Activated gamma-delta T cell (primary cell): ENCODE data around the gene MAPKAPK5.
"Not testable (repeated sequence)": the region's sequence is repeated elsewhere in the genome, so short reads cannot be mapped to it uniquely, and the experiment has no call there.

Source experiments
- DNase-seq: peaks from one replicate; lab custom pipeline; 2025; lab: John Stamatoyannopoulos, UW

Gene MAPKAPK5

GRCh38 chr12:111886662-111887545 is 44.9 kb downstream of the MAPKAPK5 start:
- DNase-seq: no peak

- DNase-seq: no peak
These were observed 46.1 kb downstream of the MAPKAPK5 start for GRCh38 chr12:111887926-111888745.

DNA sequence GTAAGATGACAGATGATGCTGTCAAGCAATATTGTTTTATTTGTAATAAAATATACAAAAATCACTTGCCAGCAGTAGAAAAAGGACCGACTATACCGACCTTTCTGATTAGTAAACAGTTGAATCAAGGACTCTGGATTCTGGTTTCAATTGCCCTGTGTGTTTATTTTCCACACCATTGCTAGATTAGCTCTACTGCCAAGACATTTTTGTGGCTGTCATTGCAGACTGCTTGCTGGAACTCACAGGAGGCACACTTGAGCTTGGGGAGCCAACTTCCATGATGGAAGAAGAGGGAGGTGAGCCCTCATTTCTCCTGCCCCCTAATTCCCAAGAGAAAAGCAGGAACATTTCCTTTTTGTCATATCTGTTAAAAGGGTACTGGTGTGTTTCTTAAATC is 51.3 kb downstream of the MAPKAPK5 start:
- no peak for DNase-seq

- no peak for DNase-seq
These were observed 52.5 kb downstream of the MAPKAPK5 start for GRCh38 chr12:111894556-111894955.

DNA sequence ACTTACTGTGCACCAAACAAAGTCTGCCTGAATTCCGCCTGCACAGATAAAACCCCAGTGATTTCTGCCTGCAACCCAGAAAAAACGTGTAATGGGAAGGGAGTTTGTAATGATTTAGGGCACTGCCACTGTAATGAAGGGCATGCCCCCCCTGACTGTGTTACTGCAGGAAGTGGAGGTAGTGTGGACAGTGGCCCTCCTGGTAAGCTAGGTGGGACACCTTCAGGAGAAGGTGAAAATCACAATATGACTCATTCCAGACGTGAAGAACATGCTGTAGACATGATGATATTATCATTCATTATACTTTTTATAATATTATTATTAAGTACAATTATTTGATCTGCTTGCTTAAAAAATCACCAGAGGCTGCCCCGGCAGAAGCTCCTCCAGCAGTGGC is 59.2 kb downstream of the MAPKAPK5 start:
- no peak for DNase-seq

DNA sequence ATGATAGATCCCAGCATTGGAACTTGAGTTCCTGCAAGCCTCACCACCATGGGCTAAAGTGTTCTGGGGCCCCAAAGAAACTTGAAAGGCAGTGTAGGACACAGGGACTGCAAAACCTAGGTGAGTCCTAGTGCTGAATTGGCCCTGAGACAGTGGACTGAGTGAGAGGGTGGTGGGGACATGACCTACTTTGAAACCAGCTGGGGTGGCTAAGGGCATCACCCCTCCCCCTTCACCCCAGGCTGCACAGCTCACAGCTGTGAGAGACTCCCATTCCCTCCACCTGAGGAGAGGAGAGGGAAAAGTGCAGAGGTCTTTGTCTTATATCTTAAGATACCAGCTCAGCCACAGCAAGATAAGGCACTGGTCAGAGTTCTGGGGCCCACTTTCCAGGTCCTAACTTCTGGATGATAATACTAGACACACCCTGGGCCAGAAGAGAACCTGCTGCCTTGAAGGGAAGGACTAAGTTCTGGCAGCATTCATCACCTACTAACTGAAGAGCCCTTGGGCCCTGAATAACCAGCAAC is 62.5 kb downstream of the MAPKAPK5 start:
- no peak for DNase-seq

DNA sequence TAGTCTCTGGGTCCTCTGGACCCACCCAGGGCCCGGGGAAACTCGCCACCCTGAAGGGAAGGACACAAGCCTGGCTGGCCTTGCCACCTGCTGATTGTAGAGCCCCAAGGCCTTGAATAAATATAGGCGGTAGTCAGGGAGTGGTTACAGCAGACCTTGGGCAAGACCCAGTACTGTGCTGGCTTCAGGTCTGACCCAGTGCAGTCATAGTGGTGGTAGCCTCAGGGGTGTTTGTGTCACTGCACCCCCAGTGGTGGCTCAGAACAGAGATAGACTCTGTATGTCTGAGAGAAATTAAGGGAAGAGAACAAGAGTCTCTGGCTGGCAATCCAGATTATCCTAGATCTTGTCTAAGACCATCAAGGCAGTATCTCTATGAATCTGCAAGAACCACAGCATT is 63.5 kb downstream of the MAPKAPK5 start:
- no peak for DNase-seq

GRCh38 chr12:111907740-111908139 is 65.7 kb downstream of the MAPKAPK5 start:
- DNase-seq: no peak

DNA sequence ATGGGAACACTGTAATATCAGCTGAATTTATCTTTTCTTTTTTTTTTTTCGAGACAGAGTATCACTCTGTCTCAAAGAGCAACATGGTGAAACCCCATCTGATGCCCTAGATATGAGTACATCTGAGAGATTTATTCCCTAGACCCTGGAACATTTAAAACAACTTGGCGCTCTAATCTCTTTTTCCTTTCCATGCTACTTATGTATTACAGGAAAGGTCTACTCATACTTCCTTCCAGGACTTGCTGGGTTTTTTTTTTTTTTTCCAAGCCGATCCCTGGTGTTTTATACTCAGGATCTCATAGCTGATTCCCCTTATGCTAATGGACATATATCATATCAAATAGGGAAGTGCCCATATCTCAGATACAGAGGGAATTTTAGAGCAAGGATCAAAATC is 83.1 kb downstream of the MAPKAPK5 start:
- no peak for DNase-seq

DNA sequence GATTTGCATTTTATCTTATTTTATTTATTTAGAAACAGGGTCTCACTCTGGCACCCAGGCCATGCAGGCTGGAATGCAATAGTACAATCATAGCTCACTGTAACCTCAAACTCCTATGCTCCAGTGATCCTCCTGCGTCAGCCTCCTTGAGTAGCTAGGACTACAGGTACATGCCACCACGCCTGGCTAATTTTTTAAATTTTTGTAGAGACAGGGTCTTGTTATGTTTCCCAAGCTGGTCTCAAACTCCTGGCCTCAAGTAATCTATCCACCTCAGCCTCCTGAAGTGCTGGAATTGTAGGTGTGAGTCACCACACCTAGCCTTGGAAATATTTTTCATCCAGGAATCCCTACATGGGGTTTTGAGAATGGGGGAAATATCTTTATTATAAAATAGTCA is 84.6 kb downstream of the MAPKAPK5 start:
- DNase-seq: no peak

- no peak for DNase-seq
These were observed 85.3 kb downstream of the MAPKAPK5 start for GRCh38 chr12:111927346-111927745.

GRCh38 chr12:111932241-111932640 is 90.2 kb downstream of the MAPKAPK5 start:
- DNase-seq: no peak

GRCh38 chr12:111936869-111937268 is 94.8 kb downstream of the MAPKAPK5 start:
- no peak for DNase-seq

GRCh38 chr12:111937429-111937828 is 95.4 kb downstream of the MAPKAPK5 start:
- no peak for DNase-seq

DNA sequence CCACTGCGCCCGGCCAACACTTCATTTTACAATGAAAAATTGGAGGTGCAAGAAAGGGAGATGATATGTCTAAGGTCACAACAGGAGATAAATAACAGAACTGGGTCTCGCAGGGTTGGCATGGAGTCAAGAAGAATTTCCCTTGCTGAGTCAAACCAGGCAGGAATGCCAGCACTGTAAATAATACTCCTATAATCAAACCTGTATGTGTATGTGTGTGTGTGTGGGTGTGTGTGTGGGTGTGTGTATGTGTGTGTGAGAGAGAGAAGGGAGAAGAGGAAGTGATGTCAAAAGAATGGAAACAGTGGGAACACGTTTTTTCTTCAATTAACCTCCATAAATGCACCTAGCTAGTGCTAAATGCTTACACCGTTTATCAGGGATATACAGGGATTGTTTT is 100.5 kb downstream of the MAPKAPK5 start:
- DNase-seq: no peak

DNA sequence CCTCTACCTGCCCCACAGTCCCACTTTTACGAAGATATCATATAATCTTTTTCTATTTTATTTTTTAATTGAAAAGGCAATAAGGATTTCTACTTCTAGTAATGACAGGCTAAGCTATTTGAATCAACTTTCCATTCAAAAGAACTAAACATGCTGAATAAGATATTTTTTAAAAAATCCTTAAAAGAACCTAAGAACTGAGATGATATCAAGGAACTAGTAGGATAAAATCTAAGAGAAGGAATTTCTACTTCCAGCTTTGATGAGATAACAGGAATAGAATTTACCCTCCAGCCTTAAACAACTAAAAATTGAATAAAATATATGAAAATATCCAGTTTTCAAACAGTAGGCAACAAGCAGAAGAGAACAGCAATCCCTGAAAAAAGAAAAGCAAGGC is 101.9 kb downstream of the MAPKAPK5 start:
- DNase-seq: no peak

GRCh38 chr12:111950961-111951676 is 109.1 kb downstream of the MAPKAPK5 start:
- DNase-seq: not testable (repeated sequence)
